NCI-H1417 (cell line): ENCODE results near the gene RBM20.

ENCODE experiments used
- DNase-seq, 3 experiments: peaks; one replicate each; lab custom pipeline; 2025; lab: John Stamatoyannopoulos, UW

Gene RBM20

GRCh38 chr10:110788620-110789385, 144.7 kb downstream of the RBM20 start:
- no peak for DNase-seq

DNA sequence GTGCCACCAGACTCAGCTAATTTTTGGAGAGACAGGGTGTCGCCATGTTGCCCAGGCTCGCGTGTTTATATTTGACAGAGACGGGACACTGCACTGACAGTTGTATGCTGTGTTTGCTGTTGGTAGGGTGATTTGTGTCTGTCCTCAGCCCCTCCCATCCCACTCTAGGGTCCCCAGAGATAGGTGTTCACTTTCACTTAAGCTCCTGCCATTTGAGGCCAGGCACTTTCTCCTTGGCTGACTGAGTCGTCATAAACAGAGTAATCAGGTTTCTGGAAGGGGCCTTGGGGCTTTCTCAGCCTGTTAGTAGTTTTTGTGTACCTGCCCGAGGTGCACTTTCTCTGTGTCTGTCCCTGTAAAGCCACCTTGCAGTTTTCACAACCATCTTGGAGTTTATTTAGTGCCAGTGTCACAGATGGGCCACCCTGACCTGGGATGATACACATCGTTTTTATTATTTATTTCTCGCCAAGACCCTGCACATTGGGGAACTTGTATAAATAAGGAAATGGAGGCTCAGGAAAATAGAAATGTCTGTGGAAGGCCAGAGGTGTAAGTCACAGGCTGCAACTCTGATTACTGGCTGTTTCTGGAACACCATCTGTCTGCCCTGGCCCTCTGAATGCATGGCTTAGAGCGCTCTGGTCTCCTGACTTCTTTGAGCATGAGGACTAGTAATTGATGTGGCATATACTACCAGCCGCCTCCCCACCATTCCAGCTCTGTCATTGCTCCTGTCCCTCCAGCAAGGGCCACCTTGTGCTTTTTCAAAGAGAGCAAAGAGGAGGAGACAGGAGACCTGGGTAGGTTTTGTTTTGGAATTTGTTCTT, 145.7 kb downstream of the RBM20 start:
- peak in 1 of 3 experiments; percentile 81 for DNase-seq

- DNase-seq, result no peak
Measured at GRCh38 chr10:110790913-110791506, 146.9 kb downstream of the RBM20 start.

DNA sequence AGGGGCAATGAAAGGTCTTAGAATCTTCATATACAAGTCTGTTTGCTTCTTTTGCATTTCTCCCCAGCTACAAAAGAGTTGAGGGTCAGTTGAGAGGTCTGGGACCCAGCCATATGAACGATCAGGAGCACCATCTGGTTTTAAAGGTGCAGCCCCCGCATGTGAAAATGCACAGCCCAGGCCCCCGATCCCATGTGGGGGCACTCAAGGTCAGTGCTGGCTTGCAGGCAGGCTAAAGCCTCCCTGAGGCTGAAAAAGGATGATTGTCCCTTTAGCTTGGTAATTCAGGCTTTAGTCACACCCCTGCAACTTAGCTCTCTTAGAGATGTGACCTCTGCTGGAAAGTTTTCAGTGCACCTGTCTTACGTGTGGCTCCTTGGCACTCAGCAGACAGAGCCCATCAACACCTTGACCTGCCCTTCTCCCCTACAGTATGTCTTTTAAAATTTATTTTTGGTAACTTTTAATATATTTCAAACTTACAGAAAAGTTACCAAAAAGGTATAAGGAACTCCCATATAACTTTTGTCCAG, 147.5 kb downstream of the RBM20 start:
- no peak for DNase-seq

DNA sequence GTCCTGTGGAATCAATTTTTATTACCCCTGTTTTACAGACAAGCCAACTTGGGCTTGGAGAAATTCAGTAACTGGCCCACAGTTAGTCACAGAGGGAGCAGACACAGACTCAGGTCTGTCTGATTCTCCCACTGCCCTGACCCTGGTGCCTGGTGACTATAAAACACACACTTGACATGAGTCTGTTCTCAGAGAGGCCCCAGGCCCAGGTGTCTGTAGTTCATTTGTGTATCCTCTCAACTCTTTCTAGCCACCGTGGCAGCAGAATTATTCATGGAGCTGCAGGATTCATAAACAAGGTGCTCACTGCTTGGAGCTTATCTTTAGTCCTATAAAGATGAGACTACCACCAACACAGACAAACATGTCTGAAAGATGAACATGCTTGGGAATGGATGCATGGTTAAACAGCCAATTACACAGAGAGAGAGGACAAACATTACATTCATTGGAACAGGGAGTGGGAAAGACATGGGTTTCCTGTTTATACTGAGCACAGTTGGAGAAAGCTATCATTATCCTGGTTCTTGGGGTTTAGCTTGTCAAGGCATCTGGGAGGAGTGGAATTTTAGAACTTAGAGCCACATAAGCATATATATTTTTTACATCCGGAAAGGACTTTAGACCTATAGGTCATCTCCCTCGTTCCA, 148.5 kb downstream of the RBM20 start:
- peak in 2 of 3 experiments; percentile 17 for DNase-seq

DNA sequence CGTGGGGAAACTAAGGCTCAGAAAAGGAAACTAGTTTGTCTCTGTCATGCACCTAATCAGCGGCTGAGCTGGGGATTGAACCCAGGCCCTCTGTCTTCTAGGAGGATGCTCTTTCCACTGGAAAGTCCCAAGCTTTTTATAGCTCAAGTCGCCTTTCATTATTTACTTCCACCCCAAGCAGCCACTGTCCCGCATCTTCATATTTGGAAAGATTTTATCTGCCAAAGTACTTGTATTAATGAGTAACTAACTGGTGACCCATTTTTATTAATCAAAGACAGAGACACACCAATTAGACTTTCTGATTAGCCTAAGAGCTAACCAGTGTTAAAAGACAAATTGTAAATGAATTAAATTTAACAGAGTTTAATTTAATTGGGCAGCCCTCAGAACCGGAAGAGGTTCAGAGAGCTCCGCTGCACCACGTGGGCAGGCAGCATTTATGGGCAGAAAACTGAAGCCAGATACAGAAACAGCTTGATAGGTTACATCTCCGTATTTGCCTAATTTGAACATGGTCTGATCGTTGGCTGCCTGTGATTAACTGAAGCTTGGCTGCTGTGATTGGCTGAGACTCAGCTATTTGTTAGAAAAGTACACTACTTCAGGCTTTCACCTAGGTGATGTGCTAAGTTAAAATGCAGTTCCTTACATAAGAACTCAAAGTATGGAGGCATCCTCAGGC, 149.1 kb downstream of the RBM20 start:
- DNase-seq, result peak in 1 of 3 experiments; percentile 60

GRCh38 chr10:110793886-110794285, 149.8 kb downstream of the RBM20 start:
- peak in 1 of 3 experiments; percentile 65 for DNase-seq

- peak; percentile 30 to 90 (median 74) for DNase-seq
Measured at GRCh38 chr10:110794808-110795207, 150.7 kb downstream of the RBM20 start.

DNA sequence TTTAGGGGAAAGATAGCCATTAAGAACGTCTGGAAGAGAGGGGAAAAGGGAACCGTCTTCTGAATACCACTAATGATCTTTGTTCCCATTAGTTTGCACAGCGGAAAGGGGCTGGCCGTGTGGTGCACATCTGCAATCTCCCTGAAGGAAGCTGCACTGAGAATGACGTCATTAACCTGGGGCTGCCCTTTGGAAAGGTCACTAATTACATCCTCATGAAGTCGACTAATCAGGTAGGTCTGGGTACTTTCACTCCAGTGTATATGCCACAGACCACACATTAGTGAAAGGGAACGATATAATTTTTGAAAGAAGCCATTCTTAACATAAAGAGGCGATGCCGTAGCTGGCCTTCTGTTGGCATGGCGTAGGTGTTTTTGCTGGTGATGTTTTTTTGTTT, 153.3 kb downstream of the RBM20 start:
- no peak for DNase-seq

DNA sequence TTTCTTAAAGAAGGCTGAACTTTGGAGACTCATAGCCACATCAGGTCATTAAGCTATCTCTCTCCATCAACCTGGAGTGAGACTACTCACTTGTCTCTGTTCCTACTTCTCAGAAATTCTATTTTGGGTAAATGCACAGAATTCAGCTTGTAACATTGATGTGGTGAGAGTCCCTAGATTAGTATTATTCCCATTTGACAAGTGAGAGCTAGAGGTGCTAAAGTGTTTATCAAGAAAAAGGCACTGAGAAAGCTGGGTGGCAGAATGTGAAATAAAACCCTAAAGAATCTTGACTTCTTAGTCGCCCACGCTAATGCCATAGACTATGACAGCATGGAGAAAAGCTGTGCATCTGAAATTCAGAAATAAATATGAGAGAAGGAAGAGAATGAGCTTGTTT, 154.2 kb downstream of the RBM20 start:
- no peak for DNase-seq

GRCh38 chr10:110802090-110802489, 158.0 kb downstream of the RBM20 start:
- DNase-seq, result no peak

DNA sequence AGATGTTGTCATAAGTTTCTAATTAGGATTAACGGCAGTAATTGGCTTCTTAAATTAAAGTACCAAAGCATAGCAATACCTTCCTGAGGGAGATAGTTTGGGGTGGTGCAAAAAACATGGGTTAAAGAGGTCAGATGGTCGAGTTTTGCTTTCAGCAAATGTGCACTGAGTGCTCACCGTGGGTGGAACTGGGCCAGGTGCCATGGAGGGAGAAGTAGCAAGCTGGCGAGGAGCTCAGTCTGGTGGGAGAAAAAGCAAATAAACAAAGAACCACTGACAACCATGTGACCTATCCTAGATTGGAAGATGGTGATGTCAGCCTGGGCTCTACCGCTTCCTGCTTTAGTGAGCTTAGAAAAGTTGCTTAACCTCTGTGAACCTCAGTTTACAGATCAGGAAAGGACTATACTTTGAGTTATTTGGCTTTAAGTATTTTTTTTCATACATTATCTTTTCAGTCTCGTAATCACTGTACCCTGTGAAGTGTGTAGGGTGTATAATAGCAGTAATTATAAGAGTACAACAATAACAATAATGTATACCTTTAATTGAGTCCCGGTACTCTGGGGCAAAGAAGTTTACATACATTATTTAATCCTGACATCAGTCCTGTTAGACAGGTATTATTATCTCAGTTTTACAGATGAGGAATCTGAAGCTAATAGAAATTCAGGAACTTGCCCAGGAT, 158.6 kb downstream of the RBM20 start:
- peak; percentile 35 to 70 (median 40) for DNase-seq

DNA sequence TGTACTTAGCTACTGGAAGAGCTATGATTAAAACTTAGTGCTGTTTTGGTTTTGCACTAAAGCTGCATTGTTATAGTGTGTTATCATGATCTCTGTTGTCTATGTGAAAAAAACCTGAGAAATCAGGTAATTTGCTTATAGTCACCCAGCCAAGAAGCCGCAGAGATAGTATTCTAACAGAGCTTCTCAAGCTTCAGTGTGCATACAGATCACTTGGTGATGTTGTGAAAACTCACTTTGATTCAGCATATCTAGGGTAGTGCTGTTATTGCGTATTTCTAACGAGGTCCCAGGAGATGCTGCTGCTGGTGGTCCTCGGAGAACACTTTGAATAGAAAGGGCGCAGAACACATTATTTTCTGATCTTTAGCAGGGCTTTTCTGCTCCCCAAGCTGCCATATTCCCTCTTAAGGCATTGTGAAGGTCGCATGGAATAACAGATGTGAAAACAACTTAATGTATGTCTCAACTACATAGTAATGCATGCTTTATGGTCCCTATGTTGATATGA, 159.2 kb downstream of the RBM20 start:
- no peak for DNase-seq

- DNase-seq, result no peak
Measured at GRCh38 chr10:110803830-110804338, 159.7 kb downstream of the RBM20 start.

- no peak for DNase-seq
Measured at GRCh38 chr10:110804376-110804775, 160.2 kb downstream of the RBM20 start.

- DNase-seq, result no peak
Measured at GRCh38 chr10:110805292-110805691, 161.2 kb downstream of the RBM20 start.

- no peak for DNase-seq
Measured at GRCh38 chr10:110806335-110806734, 162.2 kb downstream of the RBM20 start.

GRCh38 chr10:110808123-110808522, 164.0 kb downstream of the RBM20 start:
- no peak for DNase-seq

- DNase-seq, result no peak
Measured at GRCh38 chr10:110808615-110809014, 164.5 kb downstream of the RBM20 start.

DNA sequence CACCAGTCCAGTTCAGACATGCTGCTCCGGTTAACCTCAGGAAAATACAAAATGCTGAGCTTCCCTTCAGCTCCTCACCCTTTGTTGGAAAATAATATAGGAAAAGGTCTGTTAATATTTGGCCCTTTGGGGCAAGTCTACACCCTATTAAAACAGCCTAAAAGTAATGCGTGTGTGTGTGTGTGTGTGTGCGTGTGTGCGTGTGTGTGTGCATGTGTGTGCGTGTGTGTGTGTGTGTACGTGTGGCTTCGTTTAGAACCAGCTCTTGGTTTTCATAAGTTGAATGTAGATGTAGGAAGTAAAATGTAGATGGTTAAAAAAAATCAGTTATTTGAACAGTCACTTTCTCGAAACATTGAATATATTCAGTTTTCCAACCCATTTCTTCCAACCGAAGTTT, 166.5 kb downstream of the RBM20 start:
- DNase-seq, result no peak
